HG02798 (cell line): ENCODE results near the gene AGO3.
"Not testable (repeated sequence)": the region's sequence is repeated elsewhere in the genome, so short reads cannot be mapped to it uniquely, and the experiment has no call there.

Experiments
- ATAC-seq: cut with Tn5 transposase; IDR thresholded peaks from one replicate; pipeline ENCODE4 v1.9.1; 2021; ENCODE audit warnings: mild to moderate bottlenecking; ENCODE audit not compliant: unreplicated experiment, poor library complexity

Gene AGO3

DNA sequence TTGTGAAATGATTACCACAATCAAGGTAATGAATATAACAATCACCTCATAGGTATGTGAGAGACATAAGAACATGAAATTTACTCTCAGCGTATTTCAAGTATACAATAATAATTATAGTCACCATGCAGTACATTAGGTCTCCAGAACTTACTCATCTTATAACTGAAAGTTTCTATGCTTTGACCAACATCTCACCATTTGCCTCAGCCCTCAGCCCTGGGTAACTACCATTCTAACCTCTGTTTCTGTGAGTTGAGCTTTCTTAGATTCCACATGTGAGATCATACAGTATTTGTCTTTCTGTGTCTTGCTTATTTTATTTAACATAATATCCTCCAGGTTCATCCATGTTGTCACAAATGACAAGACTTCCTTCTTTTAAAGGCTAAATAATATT is 57.3 kb downstream of the AGO3 start:
- ATAC-seq, result no peak

GRCh38 chr1:36006941-36007500 is 76.1 kb downstream of the AGO3 start:
- no peak for ATAC-seq

GRCh38 chr1:36007741-36008140 is 76.8 kb downstream of the AGO3 start:
- no peak for ATAC-seq

- ATAC-seq, result no peak
Observed at GRCh38 chr1:36008546-36009197, 77.8 kb downstream of the AGO3 start.

DNA sequence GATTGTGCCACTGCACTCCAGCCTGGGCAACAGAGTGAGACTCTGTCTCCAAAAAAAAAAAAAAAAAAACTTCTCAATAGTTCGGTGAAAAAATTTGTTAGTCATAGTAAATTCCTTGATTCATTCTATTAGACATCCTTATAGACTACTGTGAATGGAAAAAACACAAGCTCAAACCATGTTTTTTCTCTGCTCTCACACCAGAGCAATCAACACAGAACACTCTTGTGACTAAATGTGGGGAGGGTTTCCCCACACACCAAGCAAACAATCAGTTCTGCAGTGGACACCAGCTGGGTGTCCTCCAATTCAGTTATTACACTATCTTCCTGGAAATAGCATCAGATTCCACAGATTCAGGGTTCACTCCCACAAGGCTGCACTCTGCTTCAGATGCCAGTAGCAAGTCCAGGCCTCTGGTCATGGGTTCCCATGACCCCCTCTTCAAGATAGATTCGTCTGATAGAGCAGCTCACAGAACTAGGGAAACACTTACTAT is 83.9 kb downstream of the AGO3 start:
- no peak for ATAC-seq

- ATAC-seq, result no peak
Observed at GRCh38 chr1:36016686-36017085, 85.8 kb downstream of the AGO3 start.

GRCh38 chr1:36023098-36023769 is 92.3 kb downstream of the AGO3 start:
- ATAC-seq, result peak; percentile 84

- not testable (repeated sequence) for ATAC-seq
Observed at GRCh38 chr1:36024024-36024423, 93.1 kb downstream of the AGO3 start.

GRCh38 chr1:36024847-36025246 is 93.9 kb downstream of the AGO3 start:
- ATAC-seq, result no peak

DNA sequence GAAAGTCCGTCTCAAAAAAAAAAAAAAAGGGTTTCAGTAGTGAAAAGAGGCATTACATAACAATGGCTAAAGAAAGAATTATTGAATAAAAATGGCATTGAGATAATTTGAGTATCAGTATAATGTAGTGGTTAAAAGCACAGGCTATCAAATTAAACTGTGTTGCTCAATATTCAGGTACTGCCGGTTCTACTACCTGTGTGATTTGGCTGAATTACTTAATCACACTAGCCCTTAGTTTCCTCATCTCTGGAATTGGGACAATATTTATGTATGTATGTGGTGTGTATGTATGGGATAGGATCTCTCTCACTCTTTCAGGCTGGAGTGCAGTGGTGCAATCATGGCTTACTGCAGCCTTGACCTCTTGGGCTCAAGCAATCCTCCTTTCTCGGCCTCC is 96.9 kb downstream of the AGO3 start:
- no peak for ATAC-seq

GRCh38 chr1:36031441-36031840 is 100.5 kb downstream of the AGO3 start:
- ATAC-seq, result no peak

GRCh38 chr1:36034692-36035091 is 103.8 kb downstream of the AGO3 start:
- ATAC-seq, result no peak

DNA sequence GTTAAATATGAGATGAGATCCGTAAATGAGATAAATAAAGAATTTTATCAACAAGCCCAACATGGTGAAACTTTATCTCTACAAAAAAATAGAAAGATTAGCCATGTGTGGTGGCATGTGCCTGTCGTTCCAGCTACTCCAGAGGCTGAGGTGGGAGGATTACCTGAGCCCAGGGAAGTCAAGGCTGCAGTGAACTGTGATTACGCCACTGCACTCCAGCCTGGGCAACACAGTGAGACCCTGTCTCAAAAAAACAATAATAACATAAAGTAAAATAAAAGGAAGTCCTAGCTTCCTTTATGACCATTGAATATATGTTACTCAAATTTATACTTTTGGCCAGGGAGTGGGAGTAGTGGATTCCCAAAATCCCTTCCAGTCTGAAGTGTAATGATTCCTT is 104.2 kb downstream of the AGO3 start:
- ATAC-seq, result no peak

DNA sequence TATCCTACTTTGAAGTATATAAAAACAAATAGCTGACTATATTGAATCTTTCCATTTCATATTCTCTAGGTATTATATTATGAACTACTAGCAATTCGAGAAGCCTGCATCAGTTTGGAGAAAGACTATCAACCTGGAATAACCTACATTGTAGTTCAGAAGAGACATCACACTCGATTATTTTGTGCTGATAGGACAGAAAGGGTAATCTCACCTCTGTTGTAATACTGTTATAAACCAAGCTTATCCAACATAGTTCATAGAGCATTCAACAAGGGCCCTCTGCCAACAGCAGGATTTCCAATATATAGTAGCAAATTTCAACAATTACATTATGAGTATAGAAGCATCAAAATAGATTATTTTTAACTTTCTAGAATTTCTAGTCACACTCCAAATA is 109.3 kb downstream of the AGO3 start:
- ATAC-seq, result no peak

DNA sequence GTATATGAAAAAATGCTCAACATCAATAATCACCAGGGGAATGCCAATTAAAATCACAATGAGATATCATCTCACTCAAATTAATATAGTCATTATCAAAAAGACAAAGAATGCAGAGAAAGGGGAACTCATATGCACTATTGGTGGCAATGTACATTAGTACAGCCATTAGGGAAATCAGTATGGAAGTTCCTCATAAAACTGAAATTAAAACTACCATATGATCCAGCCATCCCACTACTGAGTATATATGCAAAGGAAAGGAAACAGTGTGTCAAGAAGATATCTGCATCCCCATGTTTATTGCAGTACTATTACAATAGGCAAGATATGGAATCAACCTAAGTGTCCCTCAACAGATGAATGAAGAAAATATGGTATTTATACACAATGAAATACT is 120.9 kb downstream of the AGO3 start:
- ATAC-seq, result no peak

GRCh38 chr1:36053978-36054377 is 123.1 kb downstream of the AGO3 start:
- no peak for ATAC-seq

DNA sequence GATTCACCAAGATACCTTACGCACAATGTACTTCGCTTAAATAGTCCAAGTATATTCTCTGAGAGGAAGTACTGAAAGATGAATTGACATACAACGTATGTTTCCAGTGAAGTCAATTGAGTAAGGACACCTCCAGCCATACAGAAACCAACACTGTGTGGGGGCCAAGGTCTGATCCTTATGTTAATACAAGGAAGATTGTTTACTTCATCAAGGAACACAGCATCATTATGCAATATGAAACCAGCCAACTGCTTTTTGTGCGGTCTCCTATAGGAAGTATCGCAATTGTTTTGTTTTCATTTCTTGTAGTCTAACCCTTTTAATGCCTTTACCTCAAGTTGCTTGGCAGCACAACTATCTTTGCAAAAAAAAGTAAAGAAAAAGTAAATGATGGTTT is 124.8 kb downstream of the AGO3 start:
- no peak for ATAC-seq

- ATAC-seq, result no peak
Observed at GRCh38 chr1:36062315-36062714, 131.4 kb downstream of the AGO3 start.

- no peak for ATAC-seq
Observed at GRCh38 chr1:36067871-36068270, 137.0 kb downstream of the AGO3 start.

GRCh38 chr1:36068866-36069265 is 138.0 kb downstream of the AGO3 start:
- ATAC-seq, result no peak

- ATAC-seq, result no peak
Observed at GRCh38 chr1:36070349-36070748, 139.4 kb downstream of the AGO3 start.
